ENCODE results near the gene FOLH1.
"Not testable (repeated sequence)": the region's sequence is repeated elsewhere in the genome, so short reads cannot be mapped to it uniquely, and the experiment has no call there.

Gene FOLH1

GRCh38 chr11:49208006-49208721 is at the start of gene FOLH1:
Gene FOLH1 (minus strand): TSS chr11:49208602. CDS start chr11:49208409, 193 bp downstream.
- no peak for DNase-seq

- not testable (repeated sequence) for DNase-seq
These were observed 46.7 kb upstream of the FOLH1 start for GRCh38 chr11:49255148-49255547.

DNA sequence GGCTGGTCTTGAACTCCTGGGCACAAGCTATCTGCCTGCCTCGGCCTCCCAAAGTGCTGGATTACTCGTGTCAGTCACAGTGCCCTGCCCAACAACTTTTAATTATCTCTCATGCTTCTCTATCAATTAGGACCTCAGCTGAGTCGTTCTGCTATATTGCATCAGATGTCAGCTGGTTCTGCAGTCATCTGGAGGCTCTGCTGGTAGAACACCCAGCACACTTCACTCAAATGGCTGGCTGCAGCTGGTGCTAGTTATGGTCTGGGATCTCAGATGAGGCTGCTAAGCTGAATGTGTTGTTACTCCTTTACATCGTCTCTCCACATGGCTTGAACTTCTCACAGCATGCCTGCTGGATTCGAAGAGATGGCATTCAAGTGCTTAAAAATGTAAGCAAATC is 42.8 kb upstream of the FOLH1 start:
- DNase-seq: not testable (repeated sequence)

- not testable (repeated sequence) for DNase-seq
These were observed 42.2 kb upstream of the FOLH1 start for GRCh38 chr11:49250398-49251115.

- DNase-seq: not testable (repeated sequence)
These were observed 41.0 kb upstream of the FOLH1 start for GRCh38 chr11:49249363-49249762.

DNA sequence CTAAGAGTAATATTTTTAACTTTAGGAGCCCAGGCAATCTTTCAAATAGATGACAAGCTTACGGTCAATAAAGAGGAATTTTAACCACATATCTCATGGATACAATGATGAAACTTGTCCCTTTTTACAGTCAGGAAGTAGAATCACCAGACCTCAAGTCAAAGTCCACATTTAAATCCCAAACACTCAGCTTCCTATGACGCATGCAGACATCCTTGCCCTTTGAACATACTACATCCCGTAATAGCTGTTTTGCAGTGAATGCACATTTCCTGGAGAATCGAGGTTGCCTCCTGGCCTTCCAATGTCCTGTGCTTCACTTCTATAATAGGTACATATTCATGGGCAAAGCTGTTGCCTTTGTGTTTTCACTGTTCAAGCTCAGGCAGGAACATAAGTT is 25.3 kb upstream of the FOLH1 start:
- not testable (repeated sequence) for DNase-seq

- DNase-seq: not testable (repeated sequence)
These were observed 24.6 kb upstream of the FOLH1 start for GRCh38 chr11:49233019-49233418.

- DNase-seq: not testable (repeated sequence)
These were observed 23.3 kb upstream of the FOLH1 start for GRCh38 chr11:49231725-49232124.

GRCh38 chr11:49230534-49230933 is 22.1 kb upstream of the FOLH1 start:
- DNase-seq: not testable (repeated sequence)

GRCh38 chr11:49230001-49230400 is 21.6 kb upstream of the FOLH1 start:
- DNase-seq: not testable (repeated sequence)

GRCh38 chr11:49229136-49229535 is 20.7 kb upstream of the FOLH1 start:
- not testable (repeated sequence) for DNase-seq

DNA sequence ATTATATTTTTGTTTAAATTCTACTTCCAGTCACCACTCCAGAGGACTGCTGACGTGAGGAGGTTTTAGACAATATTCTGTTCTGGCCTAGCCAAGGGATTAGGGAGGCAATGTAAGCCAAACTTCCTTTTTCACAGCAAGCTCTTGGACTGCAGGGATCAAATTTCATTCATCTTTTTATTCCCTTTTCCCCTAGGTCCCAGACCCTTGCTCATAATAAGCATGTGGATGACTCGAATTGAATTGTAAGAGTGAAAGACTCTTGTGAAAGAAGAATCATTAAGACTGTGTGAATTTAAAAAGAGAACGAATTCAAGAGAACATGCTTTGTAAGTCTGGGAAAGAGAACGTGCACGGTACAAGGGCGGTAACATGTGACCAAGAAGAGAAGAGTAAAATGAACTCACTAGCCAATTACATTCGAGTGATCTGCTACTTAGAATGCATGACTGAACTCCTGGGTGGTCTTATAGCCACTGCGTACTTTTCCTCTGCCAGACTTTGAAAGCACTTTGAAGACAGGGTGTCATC is 16.9 kb upstream of the FOLH1 start:
- DNase-seq: not testable (repeated sequence)

GRCh38 chr11:49221112-49221511 is 12.7 kb upstream of the FOLH1 start:
- DNase-seq: no peak

- no peak for DNase-seq
These were observed 4.7 kb upstream of the FOLH1 start for GRCh38 chr11:49213026-49213560.

GRCh38 chr11:49206999-49207398 is 1.4 kb downstream of the FOLH1 start:
- not testable (repeated sequence) for DNase-seq

DNA sequence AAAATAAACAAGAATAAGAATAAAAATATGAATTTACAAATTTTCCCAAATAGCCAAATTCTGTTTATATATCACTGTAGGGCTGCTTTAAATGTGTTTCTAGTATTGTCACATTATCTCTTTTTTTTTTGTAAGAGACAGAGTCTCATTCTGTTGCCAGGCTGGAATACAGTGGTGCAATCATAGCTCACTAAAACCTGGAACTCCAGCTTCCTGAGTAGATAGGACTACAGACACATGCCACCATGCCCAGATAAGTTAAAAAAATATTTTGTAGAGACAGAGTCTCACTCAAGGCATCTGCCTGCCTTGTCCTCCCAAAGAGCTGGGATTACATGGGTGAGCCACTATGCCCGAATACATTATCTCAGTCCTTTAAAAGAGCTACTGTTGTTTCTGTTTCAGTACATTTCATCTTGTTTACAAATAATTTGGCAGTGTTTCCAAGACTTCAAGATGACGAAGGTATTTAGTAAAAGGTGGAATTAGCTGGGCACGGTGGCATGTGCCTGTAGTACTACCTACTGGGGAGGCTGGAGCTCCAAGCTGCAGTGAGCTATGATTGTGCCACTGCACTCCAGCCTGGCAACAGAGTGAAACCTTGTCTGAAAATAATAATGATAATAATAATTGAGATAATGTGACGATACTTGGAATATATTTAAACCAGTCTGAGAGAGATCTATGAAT is 6.0 kb downstream of the FOLH1 start:
- no peak for DNase-seq

- not testable (repeated sequence) for DNase-seq
These were observed 11.6 kb downstream of the FOLH1 start for GRCh38 chr11:49196775-49197174.

- not testable (repeated sequence) for DNase-seq
These were observed 12.4 kb downstream of the FOLH1 start for GRCh38 chr11:49196002-49196401.

DNA sequence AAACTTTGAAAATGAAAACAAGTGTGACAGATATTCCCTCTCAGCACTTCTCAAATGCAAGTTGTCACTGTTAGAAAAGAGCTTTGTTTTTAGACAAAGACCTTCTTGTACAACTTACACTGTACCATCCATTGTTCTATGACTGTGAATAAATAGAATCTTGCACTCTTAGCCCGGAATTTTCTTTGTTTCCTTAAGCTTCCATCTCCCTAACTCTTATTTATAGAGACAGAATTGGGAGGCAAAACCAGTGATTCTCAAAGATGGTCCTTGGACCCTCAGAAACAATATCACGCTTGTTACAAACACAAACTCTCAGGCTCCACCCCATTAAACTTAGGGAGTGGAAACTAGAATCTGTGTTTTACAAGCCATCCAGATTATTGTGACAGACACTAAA is 18.1 kb downstream of the FOLH1 start:
- not testable (repeated sequence) for DNase-seq

GRCh38 chr11:49186225-49186624 is 22.2 kb downstream of the FOLH1 start:
- not testable (repeated sequence) for DNase-seq

- not testable (repeated sequence) for DNase-seq
These were observed 22.8 kb downstream of the FOLH1 start for GRCh38 chr11:49185597-49185996.

DNA sequence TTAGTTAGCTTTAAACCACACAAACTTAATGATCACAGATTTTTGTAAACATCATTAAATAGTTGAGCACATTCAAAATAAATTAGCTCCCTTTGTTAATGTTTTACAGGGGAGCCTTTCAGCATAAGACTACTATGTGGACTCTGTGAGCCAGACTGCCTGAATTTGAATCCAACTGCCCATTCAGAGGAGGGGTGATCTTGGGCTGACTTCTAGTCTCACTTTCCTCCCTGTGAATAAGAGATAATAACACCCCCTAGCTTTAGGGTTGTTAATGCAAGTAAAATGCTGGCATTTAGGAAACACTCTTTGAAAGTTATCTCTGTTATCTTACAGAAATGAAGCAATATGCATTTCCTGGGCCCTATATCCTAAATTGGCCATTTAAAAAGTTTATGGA is 23.6 kb downstream of the FOLH1 start:
- DNase-seq: not testable (repeated sequence)

- not testable (repeated sequence) for DNase-seq
These were observed 30.5 kb downstream of the FOLH1 start for GRCh38 chr11:49177936-49178335.
